GM19239 (cell line): Measurements from ENCODE around the gene UCN2.

Experiments used
- DNase-seq: peaks from one replicate; pipeline ENCODE4 v3.0.0; 2011; ENCODE audit warnings: low spot score; ENCODE audit not compliant: insufficient read length
- FAIRE-seq: peaks from 2 replicates; lab custom pipeline; 2011; peaks lifted over from hg19 to GRCh38; lab: Jason Lieb, UNC

The UCN2 gene

GRCh38 chr3:48591886-48592518 lies 28.4 kb upstream of the UCN2 start:
- no peak for FAIRE-seq
- DNase-seq = no peak

GRCh38 chr3:48591436-48591835 lies 27.9 kb upstream of the UCN2 start:
- no peak for DNase-seq
- no peak for FAIRE-seq

- FAIRE-seq (no peak), DNase-seq (no peak)
These were observed 24.6 kb upstream of the UCN2 start for GRCh38 chr3:48588230-48588629.

- DNase-seq (no peak), FAIRE-seq (no peak)
These were observed 24.1 kb upstream of the UCN2 start for GRCh38 chr3:48587686-48588085.

- FAIRE-seq (no peak), DNase-seq (no peak)
These were observed 21.8 kb upstream of the UCN2 start for GRCh38 chr3:48585411-48585810.

- FAIRE-seq = no peak
These were observed 21.3 kb upstream of the UCN2 start for GRCh38 chr3:48584836-48585235.

GRCh38 chr3:48581621-48582481 lies 18.3 kb upstream of the UCN2 start:
- FAIRE-seq = no peak
- no peak for DNase-seq

More at GRCh38 chr3:48584836-48585235, 21.3 kb upstream of the UCN2 start:
- DNase-seq = no peak

- no peak for DNase-seq
- FAIRE-seq = no peak
These were observed 13.1 kb upstream of the UCN2 start for GRCh38 chr3:48576647-48577046.

- DNase-seq = no peak
These were observed 11.8 kb upstream of the UCN2 start for GRCh38 chr3:48575366-48575765.

GRCh38 chr3:48573973-48574585 lies 10.5 kb upstream of the UCN2 start:
- FAIRE-seq = no peak
- DNase-seq = no peak

More at GRCh38 chr3:48575366-48575765, 11.8 kb upstream of the UCN2 start:
- FAIRE-seq = no peak

GRCh38 chr3:48572517-48572916 lies 8.9 kb upstream of the UCN2 start:
- no peak for FAIRE-seq
- DNase-seq = no peak

- FAIRE-seq = no peak
- no peak for DNase-seq
These were observed 8.4 kb upstream of the UCN2 start for GRCh38 chr3:48571938-48572337.

GRCh38 chr3:48569808-48570450 lies 6.3 kb upstream of the UCN2 start:
- FAIRE-seq = no peak
- DNase-seq = no peak

- no peak for FAIRE-seq
- no peak for DNase-seq
These were observed 5.8 kb upstream of the UCN2 start for GRCh38 chr3:48569400-48569799.

GRCh38 chr3:48568476-48568875 lies 4.9 kb upstream of the UCN2 start:
- DNase-seq (no peak), FAIRE-seq (no peak)

GRCh38 chr3:48567500-48567899 lies 3.9 kb upstream of the UCN2 start:
- no peak for DNase-seq
- no peak for FAIRE-seq

GRCh38 chr3:48567090-48567489 lies 3.5 kb upstream of the UCN2 start:
- FAIRE-seq = no peak
- no peak for DNase-seq

GRCh38 chr3:48566401-48566760 lies 2.8 kb upstream of the UCN2 start:
- DNase-seq (no peak), FAIRE-seq (no peak)

GRCh38 chr3:48565591-48566400 lies 2.2 kb upstream of the UCN2 start:
- FAIRE-seq (no peak), DNase-seq (no peak)

- no peak for FAIRE-seq
- DNase-seq = no peak
These were observed 1.6 kb upstream of the UCN2 start for GRCh38 chr3:48565186-48565585.
